ENCODE measurements around the gene PPM1M.

DNA sequence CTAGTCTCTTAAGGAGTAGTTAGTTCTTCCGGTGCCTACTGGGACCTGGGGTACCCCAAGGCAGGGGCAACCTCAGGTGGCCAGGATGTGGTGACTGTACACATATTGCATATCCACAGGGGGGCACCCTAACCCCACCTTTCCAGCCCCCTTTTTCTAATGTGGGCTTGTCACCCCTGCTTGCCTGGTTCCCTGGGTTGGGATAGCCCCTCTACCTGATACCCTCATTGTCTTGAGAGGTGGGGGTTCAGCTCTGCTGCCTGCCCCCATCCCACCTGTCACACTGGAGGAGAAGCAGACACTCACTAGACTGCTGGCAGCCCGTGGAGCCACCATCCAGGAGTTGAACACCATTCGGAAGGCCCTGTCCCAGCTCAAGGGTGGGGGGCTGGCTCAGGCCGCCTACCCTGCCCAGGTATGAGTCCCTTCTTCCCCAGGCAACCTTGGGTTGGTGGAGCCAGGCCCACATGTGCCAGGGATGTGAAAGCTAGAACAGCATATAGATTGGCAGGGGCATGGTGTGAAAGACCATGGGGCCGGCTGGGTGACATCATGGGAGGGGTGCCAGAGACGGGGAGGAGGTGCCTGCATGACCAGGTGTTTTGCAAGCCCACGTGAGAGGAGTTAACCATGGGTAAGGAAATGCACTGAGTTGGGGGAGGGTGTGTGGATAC, 46.1 kb downstream of the PPM1M start:
- TF ChIP-seq, protein P1, sequence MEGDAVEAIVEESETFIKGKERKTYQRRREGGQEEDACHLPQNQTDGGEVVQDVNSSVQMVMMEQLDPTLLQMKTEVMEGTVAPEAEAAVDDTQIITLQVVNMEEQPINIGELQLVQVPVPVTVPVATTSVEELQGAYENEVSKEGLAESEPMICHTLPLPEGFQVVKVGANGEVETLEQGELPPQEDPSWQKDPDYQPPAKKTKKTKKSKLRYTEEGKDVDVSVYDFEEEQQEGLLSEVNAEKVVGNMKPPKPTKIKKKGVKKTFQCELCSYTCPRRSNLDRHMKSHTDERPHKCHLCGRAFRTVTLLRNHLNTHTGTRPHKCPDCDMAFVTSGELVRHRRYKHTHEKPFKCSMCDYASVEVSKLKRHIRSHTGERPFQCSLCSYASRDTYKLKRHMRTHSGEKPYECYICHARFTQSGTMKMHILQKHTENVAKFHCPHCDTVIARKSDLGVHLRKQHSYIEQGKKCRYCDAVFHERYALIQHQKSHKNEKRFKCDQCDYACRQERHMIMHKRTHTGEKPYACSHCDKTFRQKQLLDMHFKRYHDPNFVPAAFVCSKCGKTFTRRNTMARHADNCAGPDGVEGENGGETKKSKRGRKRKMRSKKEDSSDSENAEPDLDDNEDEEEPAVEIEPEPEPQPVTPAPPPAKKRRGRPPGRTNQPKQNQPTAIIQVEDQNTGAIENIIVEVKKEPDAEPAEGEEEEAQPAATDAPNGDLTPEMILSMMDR (conservative IDR thresholded peaks at IDR 0.05): no peak; the same call in 1 of the 2 replicates
- TF ChIP-seq ZFX (IDR thresholded peaks at IDR 0.05): no peak

Data from C4-2B (cell line).